CD4-positive, alpha-beta T cell treated with Interleukin-4 for 1 hour (primary cell): ENCODE data around the gene CXorf66.
"Not testable (repeated sequence)": the region's sequence is repeated elsewhere in the genome, so short reads cannot be mapped to it uniquely, and the experiment has no call there.

Experiments
- DNase-seq, 2 donors: peaks; one replicate each; pipeline ENCODE4 v3.0.0-alpha.2; 2020 to 2022

CXorf66 gene

DNA sequence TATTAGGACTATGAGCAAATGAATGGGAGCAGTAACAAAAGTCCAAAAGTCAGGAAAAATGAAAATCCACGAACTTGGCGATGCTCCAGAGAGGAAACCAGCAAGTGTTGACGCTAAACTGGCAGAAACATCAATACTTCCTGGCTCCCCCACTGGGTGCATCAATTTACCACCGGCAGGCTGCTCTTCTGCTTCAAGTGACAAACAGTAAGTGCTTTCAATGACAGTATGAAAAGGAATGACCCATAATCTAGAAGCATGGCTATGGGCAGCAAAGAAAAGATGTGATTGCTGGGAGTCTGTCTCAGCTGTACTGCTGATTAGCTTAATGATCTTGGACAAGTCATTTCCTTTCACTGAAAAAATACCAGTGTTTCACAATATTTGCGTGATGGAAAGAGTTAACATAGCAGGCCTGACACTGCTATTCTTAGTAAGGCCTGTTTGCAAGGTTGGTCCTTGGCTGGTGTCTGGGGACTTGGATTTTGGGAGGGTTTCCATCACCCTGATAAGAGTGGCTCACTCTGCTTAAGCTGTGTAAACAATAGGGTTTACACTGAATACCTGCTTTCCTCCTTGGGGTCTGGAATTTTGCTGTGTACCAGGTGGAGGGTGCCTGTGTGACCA, 41.1 kb downstream of the CXorf66 start:
- DNase-seq: no peak

- DNase-seq: not testable (repeated sequence)
Observed at GRCh38 chrX:139921142-139921541, 44.2 kb downstream of the CXorf66 start.

GRCh38 chrX:139920316-139920715, 45.0 kb downstream of the CXorf66 start:
- no peak for DNase-seq

GRCh38 chrX:139914421-139914820, 50.9 kb downstream of the CXorf66 start:
- DNase-seq: no peak

DNA sequence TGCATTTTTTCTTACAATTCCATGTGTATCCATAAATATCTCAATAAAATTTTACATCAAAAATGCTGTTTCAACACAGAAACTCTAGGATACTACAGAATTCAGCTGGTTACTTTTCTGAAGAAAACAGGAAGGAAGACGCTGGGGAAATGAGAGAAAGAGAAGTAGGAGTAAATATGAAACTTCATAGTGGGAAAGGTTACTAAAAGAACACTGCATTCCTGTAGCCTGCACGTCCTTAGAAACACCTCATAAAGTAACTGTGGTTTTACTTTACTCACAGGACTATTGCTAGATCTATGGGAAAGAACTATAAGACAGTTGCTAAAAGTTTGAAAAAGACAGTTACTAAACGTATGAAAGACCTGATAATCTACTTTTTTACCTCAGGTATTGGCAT, 55.6 kb downstream of the CXorf66 start:
- DNase-seq: no peak

GRCh38 chrX:139907078-139907477, 58.2 kb downstream of the CXorf66 start:
- no peak for DNase-seq

DNA sequence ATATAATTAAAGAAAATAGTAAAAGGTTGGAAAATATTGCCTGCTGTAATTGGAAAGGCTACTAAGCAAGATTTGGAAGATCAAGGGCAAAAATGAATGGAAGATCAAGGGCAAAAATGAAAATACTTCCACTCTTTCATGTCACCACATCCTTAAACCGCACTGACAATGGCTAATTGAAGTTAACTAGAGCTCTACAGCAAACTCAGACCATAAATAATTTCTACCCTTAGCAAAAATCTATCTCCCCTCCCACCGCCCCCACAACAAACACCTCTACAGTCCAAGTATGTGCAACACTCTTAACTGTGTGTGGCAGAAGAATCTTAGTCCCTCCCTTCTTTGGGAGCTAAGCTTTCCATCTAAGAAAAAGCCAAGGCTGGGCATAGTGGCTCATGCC, 59.6 kb downstream of the CXorf66 start:
- no peak for DNase-seq
